HG03095 (cell line): ENCODE results near the gene KCNA1.

Experiments
- ATAC-seq: cut with Tn5 transposase; IDR thresholded peaks from one replicate; pipeline ENCODE4 v1.9.1; 2021; ENCODE audit warnings: moderate library complexity; ENCODE audit not compliant: unreplicated experiment

KCNA1 gene

GRCh38 chr12:4958697-4959375 lies 49.1 kb downstream of the KCNA1 start:
- ATAC-seq, result no peak

- ATAC-seq, result no peak
Measured at GRCh38 chr12:4959381-4959780, 49.7 kb downstream of the KCNA1 start.

- no peak for ATAC-seq
Measured at GRCh38 chr12:4960030-4960429, 50.3 kb downstream of the KCNA1 start.

GRCh38 chr12:4960547-4960946 lies 50.8 kb downstream of the KCNA1 start:
- no peak for ATAC-seq

GRCh38 chr12:4961311-4961710 lies 51.6 kb downstream of the KCNA1 start:
- no peak for ATAC-seq

GRCh38 chr12:4962539-4963486 lies 53.1 kb downstream of the KCNA1 start:
- ATAC-seq, result no peak
